Esophagus squamous epithelium (tissue), 5 donors: Measurements from ENCODE around the gene TBX4. TPM values are rescaled to one million over a fixed set of nuclear protein-coding genes. Genes with fewer than 3 reads are reported as not detected.

ENCODE experiments used
- DNase-seq: peaks from one replicate; lab custom pipeline; 2025; lab: John Stamatoyannopoulos, UW
- H3K27ac ChIP-seq, 4 donors: fragments of 200-600 bp; sonication (generic); one replicate each; pipeline ENCODE4 v1.5.1; 2016 to 2019; ENCODE audit warnings: mild to moderate bottlenecking in 1 of 4
- H3K27me3 ChIP-seq, 4 donors: fragments of 200-600 bp; sonication (generic); 1 replicate in 3 of 4; 2 replicates in 1 of 4; pipeline versions ENCODE4 v1.5.1 to v1.6.0; 2017 to 2021; ENCODE audit warnings: antibody characterized with exemption in 1 of 4
- H3K36me3 ChIP-seq, 3 donors: fragments of 200-600 bp; sonication (generic); one replicate each; pipeline ENCODE4 v1.5.1; 2016 to 2019
- H3K4me1 ChIP-seq, 3 donors: fragments of 200-600 bp; sonication (generic); one replicate each; pipeline ENCODE4 v1.5.1; 2017 to 2019
- H3K4me3 ChIP-seq, 4 donors: fragments of 200-600 bp; sonication (generic); 1 replicate in 3 of 4; 2 replicates in 1 of 4; pipeline ENCODE4 v1.5.1; 2016 to 2019; ENCODE audit warnings: mild to moderate bottlenecking in 2 of 4, moderate library complexity in 1 of 4
- H3K9me3 ChIP-seq, 3 donors: fragments of 200-600 bp; sonication (generic); one replicate each; pipeline ENCODE4 v1.5.1; 2016 to 2019
- POLR2A ChIP-seq, 4 donors: fragments of 450-650 bp; IDR thresholded peaks; one replicate each; pipeline ENCODE4 v1.6.1; 2017; ENCODE audit warnings: antibody characterized with exemption in 4 of 4, mild to moderate bottlenecking in 4 of 4, moderate library complexity in 3 of 4
- WGBS, 2 donors: methylation state at CpG; one replicate each; pipeline ENCODE4 v1.1.5; 2018; 5-methylcytosine and 5-hydroxymethylcytosine counted together
- intact Hi-C: fragments of 100-400 bp; cut with DNase I; formaldehyde crosslinking; loops from one replicate; pipeline ENCODE4 v1.15.0; 2022
- total RNA-seq, 4 donors: library from RNA; depleted of rRNA; stranded (reverse); fragments of >200 nt; gene quantifications; one replicate each; pipeline ENCODE4 v1.1.0, GENCODE V29; 2016
- TF ChIP-seq, protein P1 (sequence below), 6 experiments: fragments of 450-650 bp in 4 of 6; fragments of 200-600 bp in 2 of 6; sonication (generic) in 2 of 6; IDR thresholded peaks; one replicate each; pipeline ENCODE4 v1.5.1; 2016 to 2019; ENCODE audit warnings: antibody characterized with exemption in 6 of 6, mild to moderate bottlenecking in 4 of 6, moderate library complexity in 4 of 6
- donor health status: DM: yes; HTN: yes; CAD: no.

Gene TBX4
- total RNA-seq, 4 donors from 2014 or later: not detected

DNA sequence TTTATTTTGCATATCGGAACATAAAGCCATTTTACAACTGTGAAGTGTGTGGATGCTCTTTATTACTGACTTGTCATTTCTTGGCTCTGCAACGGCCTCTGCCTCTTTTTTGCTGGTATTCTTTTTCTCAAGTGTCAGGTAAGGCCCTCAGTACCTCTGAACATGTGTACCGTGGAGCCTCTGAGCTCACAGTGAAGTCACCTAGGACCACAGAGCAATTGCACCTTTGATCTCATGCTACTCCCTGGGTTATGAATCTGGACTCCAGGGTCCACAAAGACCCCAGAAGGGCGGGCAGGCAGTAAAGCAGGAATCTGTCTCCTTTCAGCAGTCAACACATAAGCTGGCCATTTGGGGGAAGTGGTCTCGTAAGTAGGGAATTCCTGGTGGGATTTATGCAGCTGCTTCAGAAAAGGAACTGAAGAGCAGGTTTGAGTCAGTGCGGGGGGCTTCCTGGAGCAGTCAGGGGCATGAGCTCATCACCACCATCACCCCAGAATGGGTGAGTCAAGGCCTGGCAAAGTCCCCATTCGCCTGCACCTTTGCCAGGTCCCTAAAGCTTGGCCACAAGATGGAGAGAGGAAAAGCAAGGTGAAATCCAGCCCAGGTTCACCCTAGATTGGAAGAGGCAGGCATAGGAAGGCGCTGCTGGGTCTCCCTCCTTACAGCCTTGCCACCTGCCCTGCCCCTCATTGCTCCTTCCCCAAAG lies 33.0 kb downstream of the TBX4 start:
- no peaks in the 10 kb centered on the region for H3K36me3 ChIP-seq
- DNase-seq: no peak
- no peak for TF ChIP-seq POLR2A (IDR thresholded peaks at IDR 0.05)
- TF ChIP-seq, protein P1, sequence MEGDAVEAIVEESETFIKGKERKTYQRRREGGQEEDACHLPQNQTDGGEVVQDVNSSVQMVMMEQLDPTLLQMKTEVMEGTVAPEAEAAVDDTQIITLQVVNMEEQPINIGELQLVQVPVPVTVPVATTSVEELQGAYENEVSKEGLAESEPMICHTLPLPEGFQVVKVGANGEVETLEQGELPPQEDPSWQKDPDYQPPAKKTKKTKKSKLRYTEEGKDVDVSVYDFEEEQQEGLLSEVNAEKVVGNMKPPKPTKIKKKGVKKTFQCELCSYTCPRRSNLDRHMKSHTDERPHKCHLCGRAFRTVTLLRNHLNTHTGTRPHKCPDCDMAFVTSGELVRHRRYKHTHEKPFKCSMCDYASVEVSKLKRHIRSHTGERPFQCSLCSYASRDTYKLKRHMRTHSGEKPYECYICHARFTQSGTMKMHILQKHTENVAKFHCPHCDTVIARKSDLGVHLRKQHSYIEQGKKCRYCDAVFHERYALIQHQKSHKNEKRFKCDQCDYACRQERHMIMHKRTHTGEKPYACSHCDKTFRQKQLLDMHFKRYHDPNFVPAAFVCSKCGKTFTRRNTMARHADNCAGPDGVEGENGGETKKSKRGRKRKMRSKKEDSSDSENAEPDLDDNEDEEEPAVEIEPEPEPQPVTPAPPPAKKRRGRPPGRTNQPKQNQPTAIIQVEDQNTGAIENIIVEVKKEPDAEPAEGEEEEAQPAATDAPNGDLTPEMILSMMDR (IDR thresholded peaks at IDR 0.05): no peak
- H3K27ac ChIP-seq: no peak overlapping the region
- no peaks in the 10 kb centered on the region for H3K9me3 ChIP-seq
- peaks cover 0 to 11% (median 1%) of the 10 kb centered on the region in 3 donors for H3K4me1 ChIP-seq
- no peak overlapping the region for H3K4me3 ChIP-seq
- intact Hi-C loops: no loop called here
- WGBS, 2 donors: 70 to 82% methylated on average over 5 to 6 of the region's 8 CpGs
- peaks cover 0 to 51% (median 0%) of the 10 kb centered on the region in 4 donors for H3K27me3 ChIP-seq

DNA sequence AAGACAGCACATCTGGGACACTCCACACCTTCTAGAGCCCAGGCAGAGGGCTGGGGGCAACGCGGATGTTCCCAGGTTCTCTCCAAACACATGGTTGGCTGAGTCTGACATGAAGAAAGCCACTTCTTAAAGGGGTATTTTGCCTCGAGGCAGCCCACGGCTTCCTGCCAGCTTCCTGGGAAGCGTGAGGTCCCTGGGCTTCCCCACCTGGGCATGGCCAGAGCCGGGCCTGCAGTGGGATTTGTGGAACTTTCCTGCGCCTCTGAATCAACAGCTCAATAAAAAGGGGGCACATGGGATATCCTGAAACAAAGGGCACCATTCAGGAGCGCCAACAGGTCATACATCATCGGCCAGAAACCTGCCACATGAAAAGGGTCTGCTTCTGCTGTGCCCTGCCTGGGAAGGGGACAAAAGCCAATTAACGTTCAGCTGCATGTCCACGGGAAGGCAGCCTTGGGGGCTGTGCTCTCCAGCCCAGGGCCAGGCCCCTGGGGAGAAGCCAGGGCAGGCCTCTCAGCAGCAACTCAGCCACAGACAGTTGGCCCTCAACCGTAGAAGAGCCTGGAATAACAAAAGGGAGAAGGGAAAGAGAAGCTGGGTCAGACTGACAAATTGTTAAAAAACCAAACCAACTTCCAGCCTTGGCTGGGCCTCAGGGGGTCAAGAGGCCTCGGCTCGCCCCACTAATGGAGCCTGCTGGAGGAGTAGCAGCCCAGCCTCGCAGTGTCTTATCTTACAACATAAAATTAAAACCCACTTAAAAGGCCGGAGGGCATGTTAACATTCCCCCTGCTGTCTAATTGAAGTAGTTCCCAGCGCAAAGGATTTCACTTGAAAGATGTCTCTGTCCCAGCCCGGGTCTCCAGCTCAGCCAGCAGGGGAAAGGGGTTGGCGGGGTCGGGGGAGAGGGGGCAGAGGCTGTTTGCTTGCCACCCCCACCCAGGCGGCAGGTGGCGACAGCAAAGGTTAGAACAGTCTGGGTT lies 34.2 kb downstream of the TBX4 start:
- WGBS, 2 donors: 71 to 79% methylated on average over 7 to 17 of the region's 22 CpGs
- Histone ChIP-seq H3K4me1 (peaks cover 0 to 19% (median 3%) of the 10 kb centered on the region in 3 donors), H3K9me3 (no peaks in the 10 kb centered on the region), H3K36me3 (no peaks in the 10 kb centered on the region), H3K27me3 (peaks cover 0 to 53% (median 0%) of the 10 kb centered on the region in 4 donors), H3K4me3 (no peak overlapping the region), H3K27ac (no peak overlapping the region)
- TF ChIP-seq, protein P1 (IDR thresholded peaks at IDR 0.05): no peak
- TF ChIP-seq POLR2A (IDR thresholded peaks at IDR 0.05): no peak
- DNase-seq: no peak
- intact Hi-C loops: no loop called here

- intact Hi-C loops: no loop called here
- H3K9me3 ChIP-seq: no peaks in the 10 kb centered on the region
- no peak overlapping the region for H3K4me3 ChIP-seq
- peaks cover 0 to 61% (median 0%) of the 10 kb centered on the region in 4 donors for H3K27me3 ChIP-seq
- no peak for DNase-seq
- H3K4me1 ChIP-seq: peaks cover 0 to 19% (median 3%) of the 10 kb centered on the region in 3 donors
- no peak for TF ChIP-seq POLR2A (IDR thresholded peaks at IDR 0.05)
- TF ChIP-seq, protein P1 (IDR thresholded peaks at IDR 0.05): no peak
- WGBS, 2 donors: 71 to 86% methylated on average over 21 to 28 of the region's 28 CpGs
- H3K27ac ChIP-seq: no peak overlapping the region
- no peaks in the 10 kb centered on the region for H3K36me3 ChIP-seq
These were observed 35.2 kb downstream of the TBX4 start for GRCh38 chr17:61487161-61487988.

DNA sequence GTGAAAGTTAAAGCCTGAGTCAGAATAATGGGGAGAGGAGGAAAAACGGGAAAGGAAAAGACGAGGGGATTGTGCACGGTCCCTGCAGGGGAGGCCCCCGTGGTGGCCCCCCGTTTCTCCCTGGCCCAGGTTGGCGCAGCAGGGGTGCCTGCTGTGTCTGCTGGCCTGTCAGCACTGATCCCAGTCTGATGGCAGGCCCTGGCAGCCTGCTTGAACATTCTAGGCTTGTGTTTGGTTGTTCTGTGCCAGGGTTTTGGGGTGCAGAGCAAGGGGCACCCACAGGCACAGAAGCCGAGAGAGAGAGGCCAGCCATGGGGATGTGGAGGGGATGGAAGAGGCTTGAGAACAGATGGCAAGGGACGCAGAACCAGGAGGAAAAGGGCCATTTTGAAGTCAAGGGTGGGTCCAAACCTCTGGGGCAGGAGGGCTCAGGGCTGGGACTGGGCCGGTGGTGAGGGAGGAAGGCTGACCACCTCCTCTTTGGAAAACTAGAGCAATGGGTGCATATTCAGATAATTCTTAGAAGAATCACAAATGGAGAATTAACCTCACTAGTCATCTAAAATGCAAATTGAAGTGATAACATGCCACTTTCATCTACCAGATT lies 35.9 kb downstream of the TBX4 start:
- no peaks in the 10 kb centered on the region for H3K9me3 ChIP-seq
- DNase-seq: no peak
- WGBS, 2 donors: 84 to 87% methylated on average over 8 to 9 of the region's 9 CpGs
- H3K27ac ChIP-seq: no peak overlapping the region
- TF ChIP-seq, protein P1 (IDR thresholded peaks at IDR 0.05): no peak
- TF ChIP-seq POLR2A (IDR thresholded peaks at IDR 0.05): no peak
- H3K36me3 ChIP-seq: no peaks in the 10 kb centered on the region
- H3K27me3 ChIP-seq: peaks cover 0 to 61% (median 0%) of the 10 kb centered on the region in 4 donors
- intact Hi-C loops: no loop called here
- no peak overlapping the region for H3K4me3 ChIP-seq
- H3K4me1 ChIP-seq: peaks cover 0 to 19% (median 3%) of the 10 kb centered on the region in 3 donors
